HCT116 (cell line): ENCODE measurements around the gene A4GALT. TPM values are rescaled to one million over a fixed set of nuclear protein-coding genes. Genes with fewer than 3 reads are reported as not detected.

Experiments
- ATAC-seq: fragments of 200-7000 bp; cut with Tn5 transposase; 2 replicates; pipeline ENCODE4 v1.9.1; 2020; ENCODE audit warnings: mild to moderate bottlenecking, moderate library complexity
- BruUV-seq: library from RNA; stranded (reverse); fragments of 400-500 nt; replicated peaks from 2 replicates; lab custom pipeline; 2021; lab: Mats Ljungman, UMichigan
- CTCF ChIA-PET: fragments of 300-600 bp; sonication (Branson Sonifier 250); formaldehyde crosslinking; loops from one replicate; lab custom pipeline; 2021; ENCODE audit warnings: antibody characterized with exemption; lab: Charles Lee
- POLR2A ChIA-PET: fragments of 300-600, 350-600 bp; sonication (Branson Sonifier 250); formaldehyde crosslinking; loops from one replicate; lab custom pipeline; 2021; ENCODE audit warnings: antibody characterized with exemption; lab: Charles Lee
- RAD21 ChIA-PET, 2 experiments: fragments of 300-600 bp; sonication (Branson Sonifier 250); formaldehyde crosslinking; loops; one replicate each; lab custom pipeline; 2023; ENCODE audit warnings: low total read pairs in 2 of 2; ENCODE audit not compliant: uncharacterized antibody in 2 of 2, unreplicated experiment in 2 of 2, low non-redundant PET in 1 of 2; lab: Charles Lee
- DNase-seq: peaks from one replicate; pipeline ENCODE4 v3.0.0-alpha.2; 2010; ENCODE audit warnings: low read depth, low spot score
- H2AFZ ChIP-seq: fragments of 200-600 bp; shearing (Covaris generic), sonication (generic); 2 replicates; pipeline ENCODE4 v1.6.1; 2017; ENCODE audit warnings: low read depth, mixed run types, mixed read lengths, antibody characterized with exemption, low read length; ENCODE audit not compliant: poor library complexity, severe bottlenecking
- H3K27ac ChIP-seq: 2 replicates; pipeline ENCODE4 v1.5.1; 2012; ENCODE audit warnings: low read depth, low read length
- H3K27me3 ChIP-seq: fragments of 200-600 bp; sonication (generic); 2 replicates; pipeline ENCODE4 v1.6.1; 2016; ENCODE audit warnings: mixed run types, low read length, mixed read lengths; ENCODE audit not compliant: insufficient read depth
- H3K36me3 ChIP-seq, 2 experiments: fragments of 200-500 bp in 1 of 2; fragments of 200-600 bp in 1 of 2; sonication (Bioruptor generic) in 1 of 2; sonication (generic) in 1 of 2; 2 replicates each; pipeline versions ENCODE4 v1.5.1 to v1.6.1; 2014 to 2016; ENCODE audit warnings: low read length in 2 of 2, inconsistent platforms in 1 of 2, mixed read lengths in 1 of 2, mixed run types in 1 of 2; ENCODE audit not compliant: insufficient read depth in 2 of 2, control insufficient read depth in 1 of 2
- H3K4me1 ChIP-seq, 2 experiments: fragments of 200-600 bp in 1 of 2; sonication (generic) in 1 of 2; 2 replicates each; pipeline versions ENCODE4 v1.5.1 to v1.6.1; 2012 to 2017; ENCODE audit warnings: low read length in 2 of 2, inconsistent platforms in 1 of 2, mild to moderate bottlenecking in 1 of 2, mixed read lengths in 1 of 2, mixed run types in 1 of 2, moderate library complexity in 1 of 2; ENCODE audit not compliant: insufficient read depth in 2 of 2, control insufficient read depth in 1 of 2
- H3K4me2 ChIP-seq: fragments of 200-600 bp; sonication (generic); 2 replicates; pipeline ENCODE4 v1.6.1; 2017; ENCODE audit warnings: mixed run types, low read length, mixed read lengths
- H3K4me3 ChIP-seq, 2 experiments: fragments of 200-600 bp in 1 of 2; sonication (generic) in 1 of 2; replicated peaks in 1 of 2; 2 replicates each; pipeline ENCODE4 v1.5.1; 2011 to 2016; ENCODE audit warnings: low read length in 2 of 2, control low read depth in 1 of 2, low read depth in 1 of 2, mild to moderate bottlenecking in 1 of 2, mixed read lengths in 1 of 2, mixed run types in 1 of 2
- H3K79me2 ChIP-seq: fragments of 200-600 bp; sonication (generic); 2 replicates; pipeline ENCODE4 v1.6.1; 2017; ENCODE audit warnings: mild to moderate bottlenecking, mixed run types, low read length, moderate library complexity, mixed read lengths; ENCODE audit not compliant: insufficient read depth
- H3K9ac ChIP-seq: fragments of 200-600 bp; sonication (generic); 2 replicates; pipeline ENCODE4 v1.6.1; 2016; ENCODE audit warnings: low read length, mixed read lengths
- H3K9me2 ChIP-seq: fragments of 200-600 bp; sonication (generic), shearing (Covaris generic); 2 replicates; pipeline ENCODE4 v1.6.1; 2017; ENCODE audit warnings: mixed run types, mild to moderate bottlenecking, moderate library complexity; ENCODE audit not compliant: insufficient read depth
- H3K9me3 ChIP-seq, 2 experiments: fragments of 200-500 bp in 1 of 2; fragments of 200-600 bp in 1 of 2; sonication (Bioruptor generic) in 1 of 2; sonication (generic) in 1 of 2; 2 replicates each; pipeline ENCODE4 v1.6.1; 2014 to 2017; ENCODE audit warnings: low read length in 2 of 2, mixed read lengths in 2 of 2, inconsistent platforms in 1 of 2, low read depth in 1 of 2, mild to moderate bottlenecking in 1 of 2, mixed run types in 1 of 2, moderate library complexity in 1 of 2; ENCODE audit not compliant: control insufficient read depth in 1 of 2, insufficient read depth in 1 of 2
- H4K20me1 ChIP-seq: fragments of 200-600 bp; sonication (generic), shearing (Covaris generic); 2 replicates; pipeline ENCODE4 v1.6.1; 2017; ENCODE audit warnings: mixed run types, mild to moderate bottlenecking, moderate library complexity; ENCODE audit not compliant: insufficient read depth
- ATF3 ChIP-seq: IDR thresholded peaks from 2 replicates; pipeline ENCODE4 v1.6.1; 2012
- CBX3 ChIP-seq: IDR thresholded peaks from 2 replicates; pipeline ENCODE4 v1.6.1; 2012; ENCODE audit warnings: low read depth
- CEBPB ChIP-seq: IDR thresholded peaks from 2 replicates; pipeline ENCODE4 v1.6.1; 2012; ENCODE audit warnings: low read depth
- ELF1 ChIP-seq: IDR thresholded peaks from 2 replicates; pipeline ENCODE4 v1.6.1; 2012; ENCODE audit warnings: low read depth, borderline replicate concordance
- EZH2 ChIP-seq: fragments of 200-600 bp; sonication (generic); IDR thresholded peaks from 2 replicates; pipeline ENCODE4 v1.6.1; 2017; ENCODE audit warnings: antibody characterized with exemption, mixed run types
- JUND ChIP-seq: IDR thresholded peaks from 2 replicates; pipeline ENCODE4 v1.6.1; 2012
- POLR2A ChIP-seq: IDR thresholded peaks from 2 replicates; pipeline ENCODE4 v1.7.0; 2011; ENCODE audit warnings: borderline replicate concordance; ENCODE audit not compliant: insufficient read depth, insufficient read length; ENCODE audit errors: extremely low read depth
- POLR2AphosphoS5 ChIP-seq: IDR thresholded peaks from 2 replicates; pipeline ENCODE4 v1.6.1; 2011; ENCODE audit warnings: mild to moderate bottlenecking, low read depth, low read length, moderate library complexity
- RAD21 ChIP-seq: IDR thresholded peaks from 2 replicates; pipeline ENCODE4 v1.6.1; 2012; ENCODE audit warnings: low read depth, mild to moderate bottlenecking
- SRF ChIP-seq: IDR thresholded peaks from 2 replicates; pipeline ENCODE4 v1.6.1; 2012; ENCODE audit warnings: low read depth
- TCF7L2 ChIP-seq: IDR thresholded peaks from 2 replicates; pipeline ENCODE4 v1.7.0; 2011; ENCODE audit warnings: borderline replicate concordance, inconsistent platforms; ENCODE audit not compliant: insufficient read depth, insufficient read length; ENCODE audit errors: extremely low read depth
- YY1 ChIP-seq: IDR thresholded peaks from 2 replicates; pipeline ENCODE4 v1.6.1; 2011; ENCODE audit warnings: low read length, low read depth, moderate library complexity, mild to moderate bottlenecking; ENCODE audit not compliant: insufficient replicate concordance; ENCODE audit errors: extremely low read depth
- ZFX ChIP-seq: fragments of 450-650 bp; IDR thresholded peaks from 2 replicates; pipeline ENCODE4 v1.6.1; 2017
- intact Hi-C: fragments of 100-400 bp; cut with micrococcal nuclease; formaldehyde crosslinking; loops from 2 replicates; pipeline ENCODE4 v1.10.0; 2022
- total RNA-seq: library from RNA; stranded (reverse); gene quantifications from one replicate; pipeline ENCODE4 v1.2.1, GENCODE V29; 2021; ENCODE audit not compliant: unreplicated experiment

Gene A4GALT
- total RNA-seq, 1 experiment from 2014 or later = 16.0 TPM

GRCh38 chr22:42758931-42759629 is 38.4 kb upstream of the A4GALT start:
- Histone ChIP-seq H2AFZ (no peak overlapping the region), H3K36me3 (no peaks in the 10 kb centered on the region), H3K9ac (no peak overlapping the region), H3K9me2 (no peaks in the 10 kb centered on the region), H3K27me3 (no peaks in the 10 kb centered on the region), H4K20me1 (no peaks in the 10 kb centered on the region), H3K79me2 (no peaks in the 10 kb centered on the region), H3K4me2 (no peak overlapping the region), H3K4me3 (no peak overlapping the region), H3K4me1 (peaks cover 21 to 25% of the 10 kb centered on the region in 2 experiments), H3K9me3 (no peaks in the 10 kb centered on the region), H3K27ac (no peak overlapping the region)
- ChIA-PET RAD21 (no interaction called here), CTCF (no interaction called here), POLR2A (no interaction called here)
- no TSS peak for BruUV-seq
- intact Hi-C loops = no loop called here
- no peak for ATAC-seq
- DNase-seq = no peak
- TF ChIP-seq ATF3 (no peak), EZH2 (no peak), ELF1 (no peak), CEBPB (no peak), YY1 (no peak), TCF7L2 (no peak), JUND (no peak), SRF (no peak), ZFX (no peak), POLR2AphosphoS5 (no peak), RAD21 (no peak), POLR2A (no peak), CBX3 (no peak)
